AG08395 (cell line): ENCODE data around the gene RALGAPA1.
"Not testable (repeated sequence)": the region's sequence is repeated elsewhere in the genome, so short reads cannot be mapped to it uniquely, and the experiment has no call there.

Experiments used
- DNase-seq: peaks from one replicate; pipeline ENCODE4 v3.0.0; 2012; ENCODE audit warnings: mixed read lengths, low spot score

Gene RALGAPA1

DNA sequence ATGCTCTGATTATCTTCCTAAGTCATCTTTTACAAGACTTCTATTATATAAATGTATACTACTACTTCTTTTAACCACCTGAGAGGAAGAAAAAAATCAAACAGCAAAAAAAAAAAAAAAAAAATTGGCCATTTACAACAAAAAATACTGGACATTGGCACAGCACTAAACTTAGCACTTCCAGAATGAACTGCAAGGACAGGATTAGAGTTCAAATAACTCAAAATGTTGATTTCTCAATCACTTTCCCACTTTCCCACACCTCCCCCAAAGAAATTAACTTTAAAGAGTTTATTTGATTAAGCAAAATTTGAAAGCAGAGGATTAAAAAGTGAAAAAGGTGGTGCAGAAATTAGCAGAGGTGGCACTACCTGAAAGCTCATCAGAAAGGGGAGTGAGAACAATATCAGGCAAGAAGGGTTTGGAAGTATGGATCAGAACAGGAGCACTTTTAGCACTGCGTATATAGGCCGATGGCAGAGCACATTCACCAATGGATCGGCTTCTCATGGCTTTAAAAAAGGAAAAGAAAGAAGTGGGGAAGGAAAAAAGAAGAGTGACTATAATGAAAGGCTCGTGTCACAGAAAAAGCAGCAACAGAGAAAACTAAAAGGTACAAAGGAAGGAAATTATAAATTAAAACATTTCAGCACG, 109.2 kb downstream of the RALGAPA1 start:
- DNase-seq: no peak

DNA sequence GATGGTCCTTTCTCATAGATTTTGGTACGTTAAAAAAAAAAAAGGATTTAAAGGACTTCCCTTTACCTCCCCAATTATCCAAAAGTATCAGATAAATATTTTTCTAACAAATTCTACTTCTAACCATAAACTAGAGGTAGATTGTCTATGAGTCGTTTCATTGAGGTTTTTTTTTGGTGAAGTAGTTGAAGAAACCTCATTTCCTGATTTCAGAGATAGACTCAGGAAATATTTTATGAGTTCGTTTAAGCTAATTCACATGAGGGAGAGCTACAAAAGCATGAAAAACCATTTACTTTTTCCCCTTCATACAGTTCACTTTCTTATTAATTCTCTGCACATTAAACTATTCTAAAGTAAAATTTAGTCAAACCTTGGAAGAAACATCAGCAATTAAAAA, 112.5 kb downstream of the RALGAPA1 start:
- no peak for DNase-seq

DNA sequence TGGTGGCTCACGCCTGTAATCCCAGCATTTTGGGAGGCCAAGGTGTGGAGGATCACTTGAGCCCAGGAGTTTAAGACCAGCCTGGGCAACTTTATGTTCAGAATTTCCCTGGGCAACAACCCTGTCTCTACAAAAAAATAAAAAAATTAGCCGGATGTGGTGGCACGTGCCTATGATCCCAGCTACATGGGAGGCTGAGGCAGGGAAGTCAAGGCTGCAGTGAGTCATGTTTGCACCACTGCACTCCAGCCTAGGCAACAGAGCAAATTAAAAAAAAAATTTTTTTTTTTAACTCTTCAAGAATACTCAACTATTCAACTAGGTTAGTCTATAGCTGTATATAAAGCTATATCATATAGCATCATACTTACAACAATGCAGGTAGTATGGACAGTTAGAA, 113.0 kb downstream of the RALGAPA1 start:
- DNase-seq: no peak

DNA sequence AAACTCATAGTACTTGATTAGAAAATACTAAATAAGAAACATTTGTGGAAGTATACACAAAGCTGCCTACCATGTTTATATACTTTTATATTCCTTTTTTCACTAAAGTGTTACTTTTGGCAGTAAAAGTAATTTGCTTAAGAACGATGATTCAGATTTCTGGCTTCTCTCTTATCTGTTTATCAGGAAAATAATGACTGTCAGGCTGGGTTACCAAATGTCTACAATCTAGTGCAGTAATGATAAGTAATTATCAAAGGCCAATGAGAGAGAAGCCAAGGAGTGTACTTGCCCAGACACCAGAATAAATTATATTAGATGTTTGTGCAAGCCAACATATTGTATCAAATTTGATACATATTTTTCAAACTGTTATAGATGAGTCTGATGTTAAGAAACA, 113.4 kb downstream of the RALGAPA1 start:
- no peak for DNase-seq

DNA sequence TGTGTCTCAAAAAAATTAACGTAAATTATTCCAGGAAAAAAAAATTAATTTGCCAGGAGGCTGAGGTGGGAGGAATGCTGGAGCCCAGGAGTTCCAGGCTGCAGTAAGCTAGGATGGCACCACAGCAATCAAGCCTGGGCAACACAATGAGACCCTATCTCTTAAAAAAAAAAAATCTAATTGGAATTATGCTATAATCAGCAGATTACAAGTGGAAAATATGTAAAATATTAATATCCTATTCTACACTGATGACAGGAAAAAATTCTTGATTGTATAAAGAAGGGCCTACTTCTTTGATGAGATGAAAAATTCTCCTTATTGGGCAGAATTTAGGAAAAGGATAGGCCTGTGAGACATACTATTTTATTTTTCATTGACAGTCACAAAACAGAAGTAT, 114.0 kb downstream of the RALGAPA1 start:
- DNase-seq: no peak

DNA sequence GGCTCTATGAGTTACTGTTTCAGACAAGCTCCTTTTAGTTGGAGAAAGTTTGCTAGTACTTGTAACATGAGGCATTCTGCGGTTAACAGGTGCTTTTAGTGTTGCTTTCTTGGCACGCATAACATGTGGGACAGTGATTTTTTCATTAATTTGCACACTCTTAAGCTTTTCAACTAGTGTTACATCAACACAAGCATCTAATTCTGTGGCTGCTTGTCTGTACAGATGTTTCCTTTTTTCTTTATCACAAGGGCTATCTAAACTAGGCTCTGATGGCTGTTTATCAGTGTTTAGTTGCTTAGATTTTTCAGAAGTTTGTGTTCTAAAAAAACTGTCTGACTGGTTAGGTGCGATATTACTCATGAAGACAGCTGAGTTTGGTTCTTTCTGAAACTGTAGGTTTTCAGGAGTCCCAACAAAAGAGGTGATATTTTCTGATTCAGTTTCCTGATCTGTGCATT, 120.1 kb downstream of the RALGAPA1 start:
- no peak for DNase-seq

DNA sequence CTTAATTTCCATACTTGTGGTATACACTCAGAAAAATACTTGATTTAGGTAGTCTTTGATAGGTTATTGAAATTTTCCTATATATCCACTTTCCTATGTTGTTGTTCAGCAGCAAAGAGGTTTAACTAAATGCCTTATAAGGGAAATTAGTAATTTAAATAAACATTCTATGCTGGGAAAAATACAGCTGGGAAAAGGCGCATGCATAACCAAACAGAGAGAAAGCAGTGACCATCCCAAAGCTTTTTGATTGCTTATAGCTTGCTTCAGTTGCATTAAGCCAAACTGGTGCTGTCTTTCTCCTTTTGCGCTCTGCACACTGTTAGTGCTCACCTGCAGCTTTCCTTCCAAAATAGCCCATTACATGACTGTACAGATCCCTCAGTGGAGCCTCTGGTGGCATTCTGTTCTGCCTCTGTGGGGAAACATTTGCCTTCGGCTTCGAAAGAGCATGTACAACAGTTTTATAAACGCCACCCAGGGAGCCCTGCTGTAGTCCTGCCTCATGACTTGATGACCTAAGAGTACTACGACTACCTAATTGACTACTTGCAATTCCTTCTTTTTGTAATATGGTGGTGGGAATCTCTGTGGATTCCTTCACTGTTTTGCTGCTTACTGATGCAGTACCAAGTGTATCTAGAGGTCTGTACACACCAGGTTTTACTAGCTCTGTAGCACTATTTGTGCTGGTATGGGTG, 120.8 kb downstream of the RALGAPA1 start:
- DNase-seq: no peak

DNA sequence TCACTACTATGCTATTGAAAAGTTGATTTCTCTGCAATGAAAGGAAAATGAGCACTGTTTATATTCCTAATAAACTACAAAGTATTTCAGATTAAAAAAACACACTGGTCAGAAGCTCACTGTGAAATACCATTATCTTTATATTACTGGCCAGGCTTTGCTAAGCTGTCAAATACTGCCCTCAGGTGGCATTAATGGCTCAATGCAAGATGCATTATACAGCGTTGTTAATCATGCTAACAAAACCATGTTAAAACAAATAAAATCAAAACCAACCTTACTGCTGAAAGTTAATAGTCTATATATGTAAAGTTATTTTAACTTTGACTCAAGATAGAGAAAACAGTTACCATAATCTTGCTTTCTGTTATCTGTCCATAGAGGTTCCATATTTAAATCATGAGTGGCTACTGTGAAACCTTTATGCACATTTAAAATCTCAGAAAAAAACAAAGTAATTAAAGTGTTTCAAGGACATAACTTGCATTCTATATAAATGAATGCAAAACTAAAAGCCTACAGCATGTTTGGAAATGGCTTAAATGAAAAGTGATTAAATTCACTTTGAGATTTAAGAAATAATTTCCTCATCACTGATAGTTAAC, 121.7 kb downstream of the RALGAPA1 start:
- DNase-seq: peak; percentile 37

DNA sequence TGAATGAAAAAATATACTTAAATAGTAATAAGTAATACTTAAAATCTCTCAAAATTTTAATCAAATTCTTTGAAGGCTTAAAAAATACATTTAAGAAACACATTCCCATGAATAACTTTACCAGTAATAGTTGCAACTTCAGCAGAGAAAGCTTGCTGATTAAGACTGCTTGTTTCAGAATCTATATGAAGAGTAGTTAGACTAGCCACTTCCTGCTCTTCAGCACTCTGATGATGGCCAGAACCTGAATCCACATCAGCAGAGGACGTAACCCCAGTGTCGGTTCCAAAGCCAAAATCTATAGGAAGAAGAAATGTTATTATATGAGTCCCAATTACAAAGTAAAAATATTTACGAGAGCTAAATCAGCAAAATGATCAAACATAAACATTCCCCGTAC, 125.4 kb downstream of the RALGAPA1 start:
- not testable (repeated sequence) for DNase-seq

DNA sequence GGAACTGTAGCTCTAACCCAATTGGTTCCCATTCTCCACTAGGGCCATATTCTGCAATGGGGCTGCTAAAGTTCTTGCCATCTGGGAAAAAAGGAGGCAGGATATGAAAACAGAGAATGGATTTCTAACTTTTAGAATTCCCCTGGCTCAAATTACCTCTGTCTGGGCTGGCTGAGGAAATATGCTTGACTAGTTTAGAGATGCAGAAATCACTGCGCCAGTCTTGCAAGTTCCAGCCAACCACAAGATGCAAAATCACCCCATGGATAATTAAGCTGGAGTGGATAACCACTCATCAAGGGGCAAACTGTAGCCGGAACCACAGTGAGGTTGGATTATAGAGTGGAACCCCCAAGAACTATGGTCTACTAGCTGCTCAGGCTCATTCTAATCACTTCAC, 126.3 kb downstream of the RALGAPA1 start:
- no peak for DNase-seq

DNA sequence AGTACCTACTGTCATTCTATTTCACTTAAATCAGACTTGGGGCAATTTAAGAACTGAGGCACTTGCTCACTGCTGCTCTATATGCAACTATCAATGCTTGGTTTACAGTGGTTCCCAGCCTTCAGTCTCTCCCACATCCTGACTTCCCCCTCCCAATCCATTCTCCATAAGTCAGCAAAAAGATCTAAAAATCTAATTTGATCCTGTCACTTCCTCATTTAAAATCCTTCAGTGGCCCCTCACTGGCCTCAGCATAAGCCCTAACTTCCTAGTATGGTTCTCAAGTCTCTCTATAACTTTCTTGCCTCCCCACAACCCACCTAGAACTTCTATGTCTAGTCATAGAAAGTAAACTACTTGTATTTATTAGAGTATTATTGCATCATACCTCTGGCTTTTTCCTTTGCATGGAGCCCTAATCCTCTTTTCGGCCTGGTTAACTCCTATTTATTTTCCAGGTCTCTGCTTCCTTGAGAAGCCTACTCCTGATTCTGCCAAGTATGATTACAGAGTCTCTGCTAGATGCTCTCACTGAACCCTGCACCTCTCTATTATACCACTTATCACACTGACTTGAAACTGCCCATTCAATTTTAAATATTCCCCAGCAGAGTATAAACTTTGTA, 130.6 kb downstream of the RALGAPA1 start:
- no peak for DNase-seq

DNA sequence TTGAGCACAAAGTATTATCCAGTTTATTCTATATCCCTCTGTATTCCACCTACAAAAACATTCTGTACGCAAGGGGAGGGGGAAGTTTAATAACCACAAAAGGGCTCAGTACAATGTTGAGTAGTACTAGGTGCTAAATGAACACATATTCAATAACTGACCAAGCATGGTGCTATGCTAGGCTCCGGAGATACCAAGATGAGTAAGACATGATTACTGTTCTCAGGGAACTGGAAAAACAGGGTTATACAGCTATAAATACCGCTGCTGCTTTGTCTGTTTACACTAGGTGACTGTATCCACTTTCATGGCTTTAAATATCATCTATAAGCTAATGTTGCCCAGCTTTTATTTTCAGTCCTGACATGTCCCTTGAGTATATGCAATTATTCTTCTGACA, 139.3 kb downstream of the RALGAPA1 start:
- peak; percentile 5 for DNase-seq

DNA sequence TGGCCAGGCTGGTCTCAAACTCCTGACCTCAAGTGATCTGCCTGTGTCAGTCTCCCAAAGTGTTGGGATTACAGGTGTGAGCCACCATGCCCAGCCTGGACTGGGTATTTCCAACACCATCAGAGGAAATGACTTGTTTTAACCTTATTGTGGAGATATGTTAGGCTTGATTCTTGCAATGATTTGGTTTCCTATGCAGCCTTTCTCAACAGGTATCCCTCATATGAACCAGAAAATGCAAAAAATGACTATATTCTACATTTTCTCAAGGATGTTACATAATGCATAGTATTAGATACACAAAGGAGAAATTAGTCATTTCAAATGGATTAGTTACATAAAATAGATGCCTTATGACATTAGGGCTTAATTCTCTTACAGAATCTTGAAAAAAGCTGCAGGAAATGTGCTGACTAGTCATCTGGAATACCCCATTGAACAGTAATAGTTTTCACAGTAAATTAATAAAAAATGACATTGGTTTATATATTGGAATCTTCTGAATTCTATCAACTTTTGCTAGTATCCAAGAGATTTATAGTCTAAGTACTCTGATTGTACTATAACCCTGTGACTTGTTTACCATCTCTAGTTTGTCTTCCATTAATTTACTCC, 142.6 kb downstream of the RALGAPA1 start:
- no peak for DNase-seq

DNA sequence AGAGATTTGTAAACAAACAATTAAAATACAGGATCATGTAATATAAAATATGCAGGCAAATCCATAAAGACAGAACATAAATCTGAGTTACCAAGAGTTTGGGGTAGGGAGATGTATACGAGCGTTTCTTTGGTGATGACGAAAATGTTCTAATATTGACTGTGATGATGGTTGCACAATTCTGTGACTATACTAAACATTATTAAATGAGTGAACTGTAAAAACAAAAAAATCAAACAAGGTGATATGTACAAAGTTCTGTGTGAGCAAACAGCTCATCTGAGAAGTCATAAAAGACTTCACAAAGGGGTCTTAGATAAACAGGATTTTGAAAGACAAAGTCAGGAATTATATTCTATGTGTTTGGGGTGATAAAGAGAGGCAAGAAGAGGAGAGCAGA, 147.2 kb downstream of the RALGAPA1 start:
- DNase-seq: no peak

DNA sequence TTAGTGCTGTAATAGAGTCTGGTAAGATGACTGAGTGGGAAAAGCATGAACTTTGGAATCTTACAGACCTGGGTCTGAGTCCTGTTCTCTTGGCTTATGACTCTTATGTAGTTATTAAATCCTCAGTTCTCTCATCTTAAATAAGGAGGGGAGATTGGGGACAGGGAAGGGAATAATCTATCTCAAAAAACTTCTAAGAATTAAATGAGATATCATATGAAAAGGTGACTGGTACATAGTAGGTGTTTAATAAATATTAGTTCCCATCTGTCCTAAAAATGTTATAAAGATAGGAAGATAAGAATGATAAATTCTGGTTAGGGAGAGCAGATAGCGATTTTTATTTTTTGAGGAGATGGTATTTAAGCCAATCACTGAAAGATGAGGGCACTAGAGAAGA, 156.1 kb downstream of the RALGAPA1 start:
- DNase-seq: no peak

DNA sequence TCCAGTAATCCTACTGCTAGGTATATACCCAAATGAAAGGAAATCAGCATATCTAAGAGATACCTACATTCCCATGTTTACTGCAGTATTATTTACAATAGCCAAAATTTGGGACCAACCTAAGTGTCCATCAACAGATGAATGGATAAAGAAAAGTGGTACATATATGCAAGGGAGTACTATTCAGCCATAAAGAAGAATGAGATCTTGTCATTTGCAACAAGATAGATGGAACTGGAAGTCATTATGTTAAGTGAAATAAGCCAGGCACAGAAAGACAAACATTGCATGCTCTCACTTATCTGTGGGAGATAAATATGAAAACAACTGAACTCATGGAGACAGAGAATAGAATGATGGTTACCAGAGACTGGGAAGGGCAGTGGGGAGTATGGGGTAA, 165.6 kb downstream of the RALGAPA1 start:
- no peak for DNase-seq

DNA sequence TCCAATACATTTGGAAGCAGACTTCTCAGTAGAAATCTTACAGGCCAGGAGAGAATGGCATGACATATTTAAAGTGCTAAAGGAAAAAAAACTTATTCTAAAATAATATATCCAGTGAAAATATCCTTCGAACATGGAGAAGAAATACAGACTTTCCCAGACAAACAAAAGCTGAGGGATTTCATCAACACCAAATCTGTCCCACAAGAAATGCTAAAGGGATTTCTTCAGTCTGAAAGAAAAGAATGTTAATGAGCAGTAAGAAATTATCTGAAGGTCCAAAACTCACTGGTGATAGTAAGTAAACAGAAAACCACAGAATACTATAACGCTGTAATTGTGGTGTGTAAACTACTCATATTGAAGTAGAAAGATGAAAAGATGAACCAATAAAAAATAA, 171.2 kb downstream of the RALGAPA1 start:
- no peak for DNase-seq

DNA sequence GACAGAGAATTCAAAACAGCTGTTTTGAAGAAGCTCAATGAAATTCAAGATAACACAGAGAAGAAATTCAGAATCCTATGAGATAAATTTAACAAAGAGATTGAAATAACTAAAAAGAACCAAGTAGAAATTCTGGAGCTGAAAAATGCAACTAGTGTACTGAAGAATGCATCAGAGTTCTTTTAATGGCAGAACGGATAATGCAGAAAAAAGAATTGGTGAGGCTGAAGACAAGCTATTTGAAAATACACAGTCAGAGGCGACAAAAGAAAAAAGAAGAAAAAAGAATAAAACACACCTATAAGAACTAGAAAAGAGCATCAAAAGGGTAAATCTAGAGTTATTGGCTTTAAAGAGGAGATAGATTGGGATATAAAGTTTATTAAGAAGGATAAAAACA, 171.8 kb downstream of the RALGAPA1 start:
- no peak for DNase-seq

DNA sequence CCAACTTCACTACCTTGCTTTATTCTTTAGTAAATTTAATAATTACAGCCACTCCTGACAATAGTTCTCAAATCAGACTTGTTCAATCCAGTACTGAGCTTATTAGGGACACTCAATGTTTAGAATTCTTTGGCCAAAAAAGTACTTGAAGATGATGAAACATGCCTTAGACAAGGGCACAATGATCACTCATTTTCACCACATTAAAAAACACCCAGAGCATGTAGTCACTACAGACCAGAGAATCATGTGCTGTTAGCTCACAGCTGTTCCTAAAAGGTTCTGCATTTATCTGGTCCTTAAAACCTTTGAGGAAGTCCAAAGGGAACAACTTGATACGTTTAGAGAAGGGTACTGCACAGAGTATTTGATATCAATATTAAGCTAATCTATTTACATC, 176.4 kb downstream of the RALGAPA1 start:
- peak; percentile 2 for DNase-seq

DNA sequence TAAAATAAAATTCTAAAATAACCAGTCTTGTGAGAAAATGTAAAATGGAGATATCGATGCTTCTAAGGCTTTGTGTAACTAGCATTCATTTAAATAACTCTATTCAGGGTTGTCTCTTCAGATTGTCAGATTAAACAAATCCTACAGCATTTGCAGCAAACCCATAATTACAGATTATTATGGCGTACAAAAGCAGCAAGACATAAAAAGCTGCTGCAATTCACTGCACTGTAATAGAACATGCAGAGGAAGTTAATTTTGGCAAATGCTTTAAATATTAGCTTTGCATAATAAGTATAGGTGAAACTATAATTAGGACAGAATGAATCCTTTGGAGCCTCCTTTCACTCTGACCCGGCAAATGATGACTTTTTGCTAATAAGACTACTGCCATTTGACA, 176.8 kb downstream of the RALGAPA1 start:
- DNase-seq: no peak

DNA sequence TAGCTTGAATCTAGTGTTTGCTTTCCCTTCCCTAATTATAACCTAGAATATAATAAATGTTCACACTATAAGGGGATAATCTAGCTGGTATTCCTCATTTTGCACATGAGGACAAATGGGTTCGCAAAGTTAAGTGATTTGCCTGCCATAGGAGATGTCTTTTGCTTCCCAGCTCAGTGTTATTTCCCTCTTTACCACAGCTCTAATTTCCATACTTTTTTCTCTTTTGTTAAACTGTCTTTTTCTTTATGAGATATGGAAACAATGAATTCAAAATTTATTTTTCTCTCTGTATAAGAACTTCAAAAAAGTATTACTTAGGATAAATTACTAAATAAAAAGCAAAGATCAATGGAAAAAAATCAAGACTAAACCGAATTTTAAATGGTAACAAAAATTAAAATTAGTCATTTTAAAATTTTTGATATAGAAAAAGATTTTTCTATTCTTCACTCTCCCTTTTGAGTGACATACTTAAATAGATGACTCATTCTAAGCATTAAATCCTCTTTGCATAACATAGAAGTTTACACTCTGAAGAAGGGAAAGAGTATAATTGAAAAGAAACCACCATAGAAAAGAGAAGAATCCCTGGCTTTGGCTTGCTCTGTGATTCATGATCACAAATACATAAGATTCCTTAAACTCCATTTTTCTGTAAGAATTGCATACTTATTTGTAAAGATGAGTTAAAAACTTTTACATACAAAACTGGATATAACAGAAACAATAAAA, 177.9 kb downstream of the RALGAPA1 start:
- no peak for DNase-seq

DNA sequence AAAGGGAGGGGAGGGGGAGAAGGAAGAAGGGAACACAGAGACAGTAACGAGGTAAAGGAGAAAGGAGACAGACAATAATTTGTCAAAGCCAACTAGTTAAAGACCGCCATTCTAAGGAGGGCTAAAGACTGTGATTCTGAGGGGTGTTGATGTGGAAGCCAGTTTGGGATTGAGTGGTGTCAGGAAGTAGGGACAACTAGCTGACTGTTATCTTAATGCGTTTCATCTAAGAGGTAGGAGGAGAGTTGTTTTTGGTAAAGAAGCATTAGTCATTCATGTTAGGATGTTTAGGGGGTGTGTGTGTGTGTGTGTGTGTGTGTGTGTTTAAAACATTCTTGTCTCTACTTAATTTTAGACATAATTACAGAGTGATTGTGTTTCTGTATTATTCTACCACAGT, 180.1 kb downstream of the RALGAPA1 start:
- DNase-seq: no peak
